GM21515 (cell line): ENCODE measurements around the gene ADH7.
"Not testable (repeated sequence)": the region's sequence is repeated elsewhere in the genome, so short reads cannot be mapped to it uniquely, and the experiment has no call there.

Experiments
- ATAC-seq: cut with Tn5 transposase; IDR thresholded peaks from one replicate; pipeline ENCODE4 v1.9.1; 2021; ENCODE audit not compliant: unreplicated experiment

ADH7 gene

GRCh38 chr4:99417125-99417524 lies 18.0 kb downstream of the ADH7 start:
- no peak for ATAC-seq

GRCh38 chr4:99415762-99416161 lies 19.4 kb downstream of the ADH7 start:
- ATAC-seq: not testable (repeated sequence)

- not testable (repeated sequence) for ATAC-seq
Measured at GRCh38 chr4:99414902-99415301, 20.2 kb downstream of the ADH7 start.

GRCh38 chr4:99414401-99414800 lies 20.7 kb downstream of the ADH7 start:
- no peak for ATAC-seq

GRCh38 chr4:99413140-99413539 lies 22.0 kb downstream of the ADH7 start:
- no peak for ATAC-seq

GRCh38 chr4:99411041-99411440 lies 24.1 kb downstream of the ADH7 start:
- no peak for ATAC-seq

- no peak for ATAC-seq
Measured at GRCh38 chr4:99410075-99410474, 25.1 kb downstream of the ADH7 start.

GRCh38 chr4:99408346-99408745 lies 26.8 kb downstream of the ADH7 start:
- no peak for ATAC-seq

GRCh38 chr4:99405433-99406115 lies 29.6 kb downstream of the ADH7 start:
- peak; percentile 26 for ATAC-seq

- peak; percentile 89 for ATAC-seq
Measured at GRCh38 chr4:99404595-99405287, 30.4 kb downstream of the ADH7 start.

GRCh38 chr4:99403380-99404184 lies 31.6 kb downstream of the ADH7 start:
- ATAC-seq: peak; percentile 67

- no peak for ATAC-seq
Measured at GRCh38 chr4:99402765-99403164, 32.4 kb downstream of the ADH7 start.

GRCh38 chr4:99400831-99401230 lies 34.3 kb downstream of the ADH7 start:
- no peak for ATAC-seq

GRCh38 chr4:99399017-99399416 lies 36.1 kb downstream of the ADH7 start:
- no peak for ATAC-seq

GRCh38 chr4:99395595-99396364 lies 39.4 kb downstream of the ADH7 start:
- ATAC-seq: no peak

GRCh38 chr4:99394896-99395295 lies 40.2 kb downstream of the ADH7 start:
- no peak for ATAC-seq

GRCh38 chr4:99390055-99390454 lies 45.1 kb downstream of the ADH7 start:
- no peak for ATAC-seq

GRCh38 chr4:99389606-99390005 lies 45.5 kb downstream of the ADH7 start:
- ATAC-seq: no peak

GRCh38 chr4:99383833-99384392 lies 51.2 kb downstream of the ADH7 start:
- no peak for ATAC-seq

- ATAC-seq: no peak
Measured at GRCh38 chr4:99383399-99383798, 51.7 kb downstream of the ADH7 start.
